Activated naive CD8-positive, alpha-beta T cell treated with anti-CD3 and anti-CD28 coated beads, Interleukin-2, amount 50 U/mL, for 24 hours (primary cell): ENCODE results near the gene U2AF1L4.

ENCODE experiments used
- ATAC-seq: fragments of 150-1000 bp; cut with Tn5 transposase; one replicate; pipeline ENCODE4 v1.10.0; 2021
- DNase-seq: peaks from one replicate; pipeline ENCODE4 v3.0.0; 2021
- H3K27ac Mint-ChIP-seq: one replicate; pipeline ENCODE4 v1.8.0; 2021; ENCODE audit warnings: mild to moderate bottlenecking, mixed read lengths
- H3K27me3 Mint-ChIP-seq: one replicate; pipeline ENCODE4 v1.8.0; 2021; ENCODE audit warnings: mixed read lengths
- H3K36me3 Mint-ChIP-seq: one replicate; pipeline ENCODE4 v1.8.0; 2021; ENCODE audit warnings: low read depth, mixed read lengths
- H3K4me1 Mint-ChIP-seq: one replicate; pipeline ENCODE4 v1.8.0; 2021; ENCODE audit warnings: mixed read lengths
- H3K4me3 Mint-ChIP-seq: one replicate; pipeline ENCODE4 v1.8.0; 2021; ENCODE audit warnings: mild to moderate bottlenecking, moderate library complexity, mixed read lengths
- H3K9me3 Mint-ChIP-seq: one replicate; pipeline ENCODE4 v1.8.0; 2021; ENCODE audit warnings: mixed read lengths

Gene U2AF1L4

GRCh38 chr19:35756377-35757230 is 11.4 kb upstream of the U2AF1L4 start, which contains the start of gene HSPB6:
Gene HSPB6, minus strand, starts transcription at chr19:35757029. Its CDS starts 21 bp downstream, at chr19:35757008.
- H3K36me3 Mint-ChIP-seq: peaks cover 11% of the 10 kb centered on the region
- H3K4me1 Mint-ChIP-seq: peaks cover 34% of the 10 kb centered on the region
- no peak for ATAC-seq
- peaks cover 12% of the 10 kb centered on the region for H3K27me3 Mint-ChIP-seq
- H3K27ac Mint-ChIP-seq: peak within 1 kb of the TSS; percentile 97
- peak within 1 kb of the TSS; percentile 90 for H3K4me3 Mint-ChIP-seq
- no peaks in the 10 kb centered on the region for H3K9me3 Mint-ChIP-seq
- DNase-seq: no peak

GRCh38 chr19:35755550-35756376 is 10.5 kb upstream of the U2AF1L4 start:
- H3K4me1 Mint-ChIP-seq: peaks cover 34% of the 10 kb centered on the region
- H3K36me3 Mint-ChIP-seq: peaks cover 11% of the 10 kb centered on the region
- H3K9me3 Mint-ChIP-seq: no peaks in the 10 kb centered on the region
- ATAC-seq: no peak
- H3K4me3 Mint-ChIP-seq: peak overlapping the region; percentile 57
- DNase-seq: peak; percentile 55
- peaks cover 12% of the 10 kb centered on the region for H3K27me3 Mint-ChIP-seq
- H3K27ac Mint-ChIP-seq: peak overlapping the region; percentile 60

- Mint-ChIP-seq H3K27ac (no peak overlapping the region), H3K4me3 (no peak overlapping the region)
Measured at GRCh38 chr19:35755131-35755549, 9.9 kb upstream of the U2AF1L4 start.

DNA sequence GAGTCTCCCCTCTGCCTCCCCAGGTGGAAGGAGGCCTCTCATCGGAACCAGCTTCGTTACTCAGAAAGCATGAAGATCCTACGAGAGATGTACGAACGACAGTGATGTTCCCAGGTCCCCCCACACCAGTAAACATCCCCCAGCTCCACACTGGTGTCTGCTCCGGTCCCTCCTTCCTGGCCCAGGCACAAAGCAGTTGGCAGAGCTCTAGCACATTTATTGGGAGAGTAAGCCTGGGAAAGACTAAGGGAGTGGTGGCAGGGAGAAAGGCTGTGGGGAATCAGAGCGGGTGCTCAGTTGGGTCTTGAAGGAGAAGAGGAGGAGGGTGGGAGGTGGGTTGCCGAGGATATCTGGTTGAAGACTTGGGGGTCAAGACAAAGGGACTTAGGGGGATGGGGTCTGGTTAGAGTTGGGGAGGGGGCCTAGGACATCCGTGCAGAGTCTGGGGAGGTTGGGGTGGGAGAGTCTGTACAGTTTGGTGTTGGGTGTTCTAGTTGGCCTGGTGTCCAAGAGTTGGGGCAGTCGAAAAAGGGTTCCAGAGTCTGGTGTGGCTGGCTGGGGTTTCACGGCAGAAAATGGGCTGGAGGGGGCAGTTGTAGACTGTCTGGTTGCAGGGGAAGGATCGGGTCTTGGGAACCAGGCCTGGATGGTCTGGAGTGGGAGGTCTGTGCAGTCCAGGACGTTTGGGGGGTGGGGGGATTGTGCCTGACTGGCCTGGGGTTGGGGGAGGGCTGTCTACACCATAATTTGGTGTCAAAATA is 9.3 kb upstream of the U2AF1L4 start:
- H3K27ac Mint-ChIP-seq: no peak overlapping the region
- peaks cover 36% of the 10 kb centered on the region for H3K4me1 Mint-ChIP-seq
- ATAC-seq: no peak
- peaks cover 10% of the 10 kb centered on the region for H3K36me3 Mint-ChIP-seq
- no peak for DNase-seq
- peaks cover 12% of the 10 kb centered on the region for H3K27me3 Mint-ChIP-seq
- H3K4me3 Mint-ChIP-seq: no peak overlapping the region
- no peaks in the 10 kb centered on the region for H3K9me3 Mint-ChIP-seq

More at GRCh38 chr19:35755131-35755549, 9.9 kb upstream of the U2AF1L4 start:
- Mint-ChIP-seq H3K4me1 (peaks cover 34% of the 10 kb centered on the region), H3K36me3 (peaks cover 10% of the 10 kb centered on the region), H3K9me3 (no peaks in the 10 kb centered on the region), H3K27me3 (peaks cover 12% of the 10 kb centered on the region)
- DNase-seq (no peak), ATAC-seq (no peak)

DNA sequence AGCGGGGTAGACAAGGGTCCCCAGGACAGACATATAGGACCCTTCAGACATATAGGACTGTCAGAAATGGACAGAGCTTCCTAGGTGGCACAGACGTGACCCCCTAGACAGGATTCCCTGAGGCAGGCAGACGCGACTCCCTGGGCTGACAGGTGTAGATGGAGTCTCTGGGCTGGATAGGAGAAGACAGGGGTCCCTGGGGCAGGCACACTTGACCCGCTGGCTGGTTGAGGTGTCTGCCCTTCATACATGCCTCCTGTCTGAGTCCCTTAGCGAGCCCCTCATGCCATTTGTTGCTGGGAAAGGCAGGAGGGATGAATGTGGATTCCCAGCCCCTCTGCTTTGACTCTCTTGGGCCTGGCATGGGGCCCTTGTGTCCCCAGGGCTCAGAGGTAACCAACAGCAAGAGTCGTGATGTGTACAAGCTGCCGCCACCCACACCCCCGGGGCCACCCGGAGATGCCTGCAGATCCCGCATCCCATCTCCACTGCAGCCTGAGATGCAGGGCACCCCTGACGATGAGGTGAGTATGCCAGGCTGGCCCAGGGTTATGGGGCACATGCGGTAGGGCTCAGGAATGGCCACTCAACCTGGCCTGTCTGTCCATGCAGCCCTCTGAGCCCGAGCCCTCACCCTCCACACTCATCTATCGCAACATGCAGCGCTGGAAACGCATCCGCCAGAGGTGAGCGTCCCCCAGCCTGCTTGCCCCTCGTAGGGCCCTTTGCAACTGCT is 8.6 kb upstream of the U2AF1L4 start:
- H3K4me3 Mint-ChIP-seq: no peak overlapping the region
- H3K4me1 Mint-ChIP-seq: peaks cover 33% of the 10 kb centered on the region
- no peak overlapping the region for H3K27ac Mint-ChIP-seq
- DNase-seq (no peak), ATAC-seq (no peak)
- H3K36me3 Mint-ChIP-seq: peaks cover 10% of the 10 kb centered on the region
- H3K27me3 Mint-ChIP-seq: peaks cover 12% of the 10 kb centered on the region
- H3K9me3 Mint-ChIP-seq: no peaks in the 10 kb centered on the region

GRCh38 chr19:35752746-35753350 is 7.6 kb upstream of the U2AF1L4 start:
- no peak for DNase-seq
- Mint-ChIP-seq H3K9me3 (no peaks in the 10 kb centered on the region), H3K36me3 (peaks cover 9% of the 10 kb centered on the region), H3K4me1 (peaks cover 36% of the 10 kb centered on the region), H3K27me3 (peaks cover 10% of the 10 kb centered on the region), H3K27ac (no peak overlapping the region), H3K4me3 (no peak overlapping the region)
- ATAC-seq: no peak

DNA sequence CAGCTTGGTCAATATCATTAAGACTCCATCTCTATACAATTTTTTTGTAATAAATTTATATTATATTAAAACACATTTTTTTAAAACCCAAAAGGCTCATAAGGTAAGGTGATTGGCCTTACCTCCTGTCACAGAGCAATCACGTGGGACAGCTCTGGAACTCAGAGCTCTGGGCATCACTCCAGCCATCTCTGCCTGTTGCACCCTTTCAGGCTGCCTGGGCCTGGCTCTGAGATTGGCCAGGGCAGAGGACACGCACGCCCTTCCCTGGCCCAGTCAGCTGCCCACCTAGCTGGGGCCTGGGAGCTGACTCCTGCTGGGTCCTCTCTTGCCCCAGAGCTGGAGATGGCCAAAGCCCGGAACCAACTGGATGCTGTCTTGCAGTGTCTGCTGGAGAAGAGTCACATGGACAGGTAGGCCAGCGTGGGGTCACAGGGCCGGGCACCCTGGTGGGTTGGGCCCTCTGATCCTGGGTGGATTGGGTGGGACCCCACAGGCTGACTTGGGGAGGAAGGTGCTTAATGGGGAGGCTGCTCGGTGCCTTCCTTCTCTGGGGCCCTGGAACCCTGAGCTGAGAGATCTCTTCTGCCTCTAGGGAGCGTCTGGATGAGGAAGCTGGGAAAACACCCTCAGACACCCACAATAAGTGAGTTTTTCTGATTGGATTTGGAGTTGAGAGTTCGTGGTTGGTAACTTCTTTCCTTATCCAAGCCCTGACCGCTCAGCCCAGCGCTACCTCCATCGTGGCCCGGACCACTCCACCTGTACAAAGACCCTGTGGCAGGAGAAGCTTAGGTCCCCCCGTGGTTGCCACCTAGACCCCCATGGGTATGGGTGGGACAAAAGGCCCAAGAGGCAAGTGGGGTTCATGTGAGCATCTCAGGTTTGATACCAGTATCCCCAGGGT is 6.9 kb upstream of the U2AF1L4 start:
- ATAC-seq (no peak), DNase-seq (no peak)
- Mint-ChIP-seq H3K4me3 (no peak overlapping the region), H3K4me1 (peaks cover 31% of the 10 kb centered on the region), H3K27ac (no peak overlapping the region), H3K27me3 (peaks cover 8% of the 10 kb centered on the region), H3K36me3 (peaks cover 9% of the 10 kb centered on the region), H3K9me3 (no peaks in the 10 kb centered on the region)

DNA sequence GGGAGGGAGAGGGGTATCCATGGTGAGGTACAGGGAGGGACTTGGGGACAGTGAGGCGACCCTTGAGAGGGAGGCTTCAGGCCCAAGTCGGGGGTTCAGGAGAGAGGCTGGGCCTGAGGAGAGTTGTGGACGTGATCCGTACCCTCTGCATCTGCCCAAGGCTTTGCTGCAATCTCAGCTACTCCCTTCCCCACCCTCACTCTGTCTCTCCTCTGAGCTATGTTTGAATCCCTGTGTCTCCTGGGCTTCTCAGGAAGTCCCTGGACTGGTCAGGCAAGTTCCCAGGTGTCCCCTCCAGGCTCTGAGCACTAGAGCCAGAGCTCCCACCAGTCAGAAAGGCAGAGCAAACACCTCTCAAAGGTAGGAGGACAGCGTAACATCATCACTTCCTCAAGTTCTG is 4.9 kb upstream of the U2AF1L4 start:
- peak overlapping the region; percentile 11 for H3K4me3 Mint-ChIP-seq
- H3K27ac Mint-ChIP-seq: no peak overlapping the region
- peaks cover 2% of the 10 kb centered on the region for H3K27me3 Mint-ChIP-seq
- peaks cover 8% of the 10 kb centered on the region for H3K36me3 Mint-ChIP-seq
- H3K9me3 Mint-ChIP-seq: no peaks in the 10 kb centered on the region
- H3K4me1 Mint-ChIP-seq: peaks cover 39% of the 10 kb centered on the region
- no peak for ATAC-seq
- no peak for DNase-seq

GRCh38 chr19:35748106-35749020 is 3.1 kb upstream of the U2AF1L4 start, which contains the start of gene LIN37:
Gene LIN37, plus strand, starts transcription at chr19:35748576. Its CDS starts 149 bp downstream, at chr19:35748725.
- H3K4me3 Mint-ChIP-seq: peak within 1 kb of the TSS; percentile 97
- no peaks in the 10 kb centered on the region for H3K27me3 Mint-ChIP-seq

DNA sequence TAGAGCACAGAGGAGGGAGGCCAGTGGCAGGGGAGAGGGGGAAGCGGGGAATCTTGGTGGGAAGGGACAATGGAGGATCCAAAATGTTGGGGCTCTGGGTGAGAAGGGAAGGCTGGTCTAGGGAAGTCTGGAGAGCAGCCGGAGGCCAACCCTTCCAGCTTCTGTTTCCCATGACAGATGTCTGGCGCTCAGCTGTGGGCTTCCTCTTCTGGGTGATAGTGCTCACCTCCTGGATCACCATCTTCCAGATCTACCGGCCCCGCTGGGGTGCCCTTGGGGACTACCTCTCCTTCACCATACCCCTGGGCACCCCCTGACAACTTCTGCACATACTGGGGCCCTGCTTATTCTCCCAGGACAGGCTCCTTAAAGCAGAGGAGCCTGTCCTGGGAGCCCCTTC is 1.3 kb upstream of the U2AF1L4 start:
- H3K4me1 Mint-ChIP-seq: peaks cover 60% of the 10 kb centered on the region
- peak overlapping the region; percentile 99 for H3K27ac Mint-ChIP-seq
- ATAC-seq (no peak), DNase-seq (no peak)
- peak overlapping the region; percentile 97 for H3K4me3 Mint-ChIP-seq
- no peaks in the 10 kb centered on the region for H3K9me3 Mint-ChIP-seq
- no peaks in the 10 kb centered on the region for H3K27me3 Mint-ChIP-seq
- peaks cover 20% of the 10 kb centered on the region for H3K36me3 Mint-ChIP-seq

More at GRCh38 chr19:35748106-35749020, 3.1 kb upstream of the U2AF1L4 start, which contains the start of gene LIN37:
- ATAC-seq (peak; percentile 79), DNase-seq (peak; percentile 97)
- Mint-ChIP-seq H3K9me3 (no peaks in the 10 kb centered on the region), H3K36me3 (peaks cover 11% of the 10 kb centered on the region), H3K27ac (peak within 1 kb of the TSS; percentile 90), H3K4me1 (peaks cover 47% of the 10 kb centered on the region)

DNA sequence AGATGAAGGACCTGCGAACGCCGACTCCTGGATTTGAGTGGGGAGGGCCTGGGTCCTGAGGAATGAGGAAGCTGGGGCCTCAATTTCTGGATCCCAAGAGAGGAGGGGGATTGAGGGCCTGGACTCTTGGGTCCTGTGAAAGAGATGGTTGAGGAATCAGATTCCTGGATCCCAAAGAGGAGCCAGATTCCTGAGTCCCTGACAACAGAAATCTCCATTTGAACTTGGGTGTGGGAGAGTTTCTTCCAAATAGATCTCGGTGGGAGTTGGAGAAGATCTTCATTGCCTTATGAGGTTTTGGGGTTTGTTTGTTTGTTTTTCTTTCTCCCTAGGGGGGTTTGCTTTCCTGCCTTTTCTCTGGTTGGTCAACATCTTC is 857 bp upstream of the U2AF1L4 start:
- ATAC-seq (no peak), DNase-seq (no peak)
- H3K4me1 Mint-ChIP-seq: peaks cover 60% of the 10 kb centered on the region
- peak overlapping the region; percentile 99 for H3K27ac Mint-ChIP-seq
- no peaks in the 10 kb centered on the region for H3K9me3 Mint-ChIP-seq
- H3K36me3 Mint-ChIP-seq: peaks cover 20% of the 10 kb centered on the region
- no peaks in the 10 kb centered on the region for H3K27me3 Mint-ChIP-seq
- peak overlapping the region; percentile 97 for H3K4me3 Mint-ChIP-seq
